CD8-positive, alpha-beta memory T cell (primary cell): Measurements from ENCODE around the gene BRIP1. TPM values are rescaled to one million over a fixed set of nuclear protein-coding genes. Genes with fewer than 3 reads are reported as not detected.

Source experiments
- CTCF ChIA-PET: fragments of 350-600 bp; sonication (Branson Sonifier 250); formaldehyde crosslinking; loops from one replicate; lab custom pipeline; 2021; ENCODE audit warnings: antibody characterized with exemption; lab: Charles Lee
- POLR2A ChIA-PET: fragments of 350-600 bp; sonication (Branson Sonifier 250); formaldehyde crosslinking; loops from one replicate; lab custom pipeline; 2021; ENCODE audit warnings: antibody characterized with exemption; lab: Charles Lee
- DNase-seq, 5 donors: peaks; one replicate each; pipeline versions ENCODE4 v3.0.0 to v3.0.0-alpha.2; 2020 to 2022; ENCODE audit warnings: mixed read lengths in 1 of 5
- H3K27ac ChIP-seq: one replicate; pipeline ENCODE4 v1.7.0; 2013; ENCODE audit warnings: low read depth, mild to moderate bottlenecking, low read length, moderate library complexity
- H3K27me3 ChIP-seq: 2 replicates; pipeline ENCODE4 v1.7.0; 2013; ENCODE audit warnings: low read length, mild to moderate bottlenecking; ENCODE audit not compliant: insufficient read depth, poor library complexity, severe bottlenecking
- H3K36me3 ChIP-seq: 2 replicates; pipeline ENCODE4 v1.7.0; 2013; ENCODE audit warnings: mild to moderate bottlenecking, low read length, moderate library complexity; ENCODE audit not compliant: insufficient read depth
- H3K4me1 ChIP-seq: 2 replicates; pipeline ENCODE4 v1.7.0; 2013; ENCODE audit warnings: mild to moderate bottlenecking, low read length, moderate library complexity; ENCODE audit not compliant: insufficient read depth
- H3K4me3 ChIP-seq: 2 replicates; pipeline ENCODE4 v1.7.0; 2013; ENCODE audit warnings: mild to moderate bottlenecking, low read length
- H3K9me3 ChIP-seq: 2 replicates; pipeline ENCODE4 v1.7.0; 2013; ENCODE audit warnings: mild to moderate bottlenecking, low read length
- H3K27ac Mint-ChIP-seq, 8 donors: one replicate each; pipeline ENCODE4 v1.8.0; 2020 to 2021; ENCODE audit warnings: mixed read lengths in 8 of 8, mild to moderate bottlenecking in 6 of 8, inconsistent platforms in 3 of 8, moderate library complexity in 3 of 8
- H3K27me3 Mint-ChIP-seq, 2 donors: one replicate each; pipeline ENCODE4 v1.8.0; 2020 to 2021; ENCODE audit warnings: mixed read lengths in 2 of 2, mild to moderate bottlenecking in 1 of 2, moderate library complexity in 1 of 2
- H3K36me3 Mint-ChIP-seq, 3 donors: one replicate each; pipeline ENCODE4 v1.8.0; 2020 to 2021; ENCODE audit warnings: mixed read lengths in 3 of 3, inconsistent platforms in 1 of 3, mild to moderate bottlenecking in 1 of 3
- H3K4me1 Mint-ChIP-seq, 3 donors: one replicate each; pipeline ENCODE4 v1.8.0; 2020 to 2021; ENCODE audit warnings: mixed read lengths in 3 of 3, inconsistent platforms in 1 of 3, mild to moderate bottlenecking in 1 of 3
- H3K4me3 Mint-ChIP-seq, 7 donors: one replicate each; pipeline ENCODE4 v1.8.0; 2020 to 2021; ENCODE audit warnings: mixed read lengths in 7 of 7, mild to moderate bottlenecking in 6 of 7, moderate library complexity in 4 of 7, inconsistent platforms in 2 of 7
- H3K9me3 Mint-ChIP-seq, 5 donors: one replicate each; pipeline ENCODE4 v1.8.0; 2020 to 2022; ENCODE audit warnings: mixed read lengths in 5 of 5, mild to moderate bottlenecking in 3 of 5, moderate library complexity in 2 of 5, inconsistent platforms in 1 of 5
- polyA plus RNA-seq: library from polyadenylated mRNA; unstranded; fragments of 300-500 nt; fragmentation: Illumina TruSeq; gene quantifications from one replicate; pipeline ENCODE4 v1.2.3, GENCODE V29; 2021
- total RNA-seq, 2 experiments: library from RNA; stranded (reverse); gene quantifications; one replicate each; pipeline ENCODE4 v1.2.3, GENCODE V29; 2021

The BRIP1 gene
- total and polyA plus RNA-seq, 3 experiments from 2014 or later: 0.86 to 11.7 (median 11.3) TPM

DNA sequence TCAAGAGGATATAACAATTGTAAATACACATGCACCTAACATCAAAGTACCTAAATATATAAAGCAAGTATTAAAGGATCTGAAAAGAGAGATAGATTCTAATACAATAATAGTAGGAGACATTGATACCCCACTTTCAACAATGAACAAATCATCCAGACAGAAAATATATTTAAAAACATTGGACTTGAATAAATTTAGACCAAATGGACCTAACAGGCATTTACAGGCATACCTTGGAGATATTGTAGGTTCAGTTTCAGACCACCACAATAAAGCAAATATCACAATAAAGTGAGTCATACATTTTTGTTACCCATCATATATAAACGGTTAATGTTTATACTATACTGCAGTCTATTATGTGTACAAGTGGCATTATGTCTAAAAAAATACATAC is 104.0 kb downstream of the BRIP1 start:
- peaks cover 0 to 13% (median 3%) of the 10 kb centered on the region in 5 donors for H3K9me3 Mint-ChIP-seq
- H3K27ac Mint-ChIP-seq: no peak overlapping the region
- Histone ChIP-seq H3K4me1 (peaks cover 4% of the 10 kb centered on the region), H3K36me3 (no peaks in the 10 kb centered on the region), H3K27ac (no peak overlapping the region), H3K9me3 (no peaks in the 10 kb centered on the region), H3K27me3 (no peaks in the 10 kb centered on the region), H3K4me3 (no peak overlapping the region)
- H3K27me3 Mint-ChIP-seq: no peaks in the 10 kb centered on the region
- no peak for DNase-seq
- H3K36me3 Mint-ChIP-seq: peaks cover 2 to 6% (median 4%) of the 10 kb centered on the region in 3 donors
- ChIA-PET CTCF (no interaction called here), POLR2A (no interaction called here)
- H3K4me3 Mint-ChIP-seq: no peak overlapping the region
- H3K4me1 Mint-ChIP-seq: peaks cover 1 to 8% (median 4%) of the 10 kb centered on the region in 3 donors

DNA sequence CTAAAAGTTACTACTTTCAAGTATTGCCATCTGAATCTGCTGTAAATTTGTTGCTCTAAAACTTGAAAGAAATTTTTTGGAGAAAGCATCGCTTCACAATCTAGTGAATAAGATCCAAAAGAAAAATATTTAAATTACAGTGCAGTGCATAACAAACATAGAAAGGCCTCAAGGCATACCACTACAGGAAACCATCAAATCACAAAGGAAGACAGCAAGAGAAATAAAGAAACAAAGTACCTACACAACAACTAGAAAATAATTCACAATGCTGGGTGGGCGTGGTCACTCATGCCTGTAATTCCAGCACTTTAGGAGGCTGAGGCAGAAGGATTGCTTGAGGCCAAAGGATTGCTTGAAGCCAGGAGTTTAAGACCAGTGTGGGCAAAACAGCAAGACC is 104.9 kb downstream of the BRIP1 start:
- Mint-ChIP-seq H3K4me3 (no peak overlapping the region), H3K27me3 (no peaks in the 10 kb centered on the region), H3K36me3 (peaks cover 2 to 6% (median 4%) of the 10 kb centered on the region in 3 donors), H3K9me3 (peaks cover 0 to 13% (median 3%) of the 10 kb centered on the region in 5 donors), H3K4me1 (peaks cover 1 to 8% (median 4%) of the 10 kb centered on the region in 3 donors), H3K27ac (no peak overlapping the region)
- Histone ChIP-seq H3K27ac (no peak overlapping the region), H3K4me1 (peaks cover 4% of the 10 kb centered on the region), H3K4me3 (no peak overlapping the region), H3K27me3 (no peaks in the 10 kb centered on the region), H3K9me3 (no peaks in the 10 kb centered on the region), H3K36me3 (no peaks in the 10 kb centered on the region)
- POLR2A ChIA-PET: no interaction called here
- DNase-seq: no peak
- CTCF ChIA-PET: no interaction called here

DNA sequence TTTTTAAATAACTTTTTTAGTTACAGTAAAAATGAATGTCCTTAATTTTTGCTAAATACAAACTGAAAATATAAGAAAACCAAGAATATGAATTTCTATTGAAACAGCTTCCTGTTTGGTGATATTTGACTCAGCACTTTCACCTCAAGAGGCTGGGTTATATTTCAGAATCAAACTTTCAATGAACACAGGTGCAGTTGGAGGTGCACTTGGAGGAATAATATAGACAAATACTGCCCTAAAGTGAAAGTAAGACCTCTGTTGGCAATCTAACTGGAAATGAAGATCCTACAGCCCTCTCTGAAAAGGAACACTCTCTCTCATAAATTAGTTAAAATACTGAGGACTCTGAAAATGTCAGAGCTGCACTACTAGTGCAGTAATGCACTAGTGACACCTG is 106.2 kb downstream of the BRIP1 start:
- H3K36me3 Mint-ChIP-seq: peaks cover 2 to 6% (median 4%) of the 10 kb centered on the region in 3 donors
- Histone ChIP-seq H3K4me1 (peaks cover 4% of the 10 kb centered on the region), H3K4me3 (no peak overlapping the region), H3K27ac (no peak overlapping the region), H3K9me3 (no peaks in the 10 kb centered on the region), H3K36me3 (no peaks in the 10 kb centered on the region), H3K27me3 (no peaks in the 10 kb centered on the region)
- H3K4me1 Mint-ChIP-seq: peaks cover 1 to 8% (median 4%) of the 10 kb centered on the region in 3 donors
- H3K27ac Mint-ChIP-seq: no peak overlapping the region
- H3K9me3 Mint-ChIP-seq: peaks cover 0 to 12% (median 3%) of the 10 kb centered on the region in 5 donors
- CTCF ChIA-PET: no interaction called here
- POLR2A ChIA-PET: no interaction called here
- no peaks in the 10 kb centered on the region for H3K27me3 Mint-ChIP-seq
- no peak for DNase-seq
- no peak overlapping the region for H3K4me3 Mint-ChIP-seq

DNA sequence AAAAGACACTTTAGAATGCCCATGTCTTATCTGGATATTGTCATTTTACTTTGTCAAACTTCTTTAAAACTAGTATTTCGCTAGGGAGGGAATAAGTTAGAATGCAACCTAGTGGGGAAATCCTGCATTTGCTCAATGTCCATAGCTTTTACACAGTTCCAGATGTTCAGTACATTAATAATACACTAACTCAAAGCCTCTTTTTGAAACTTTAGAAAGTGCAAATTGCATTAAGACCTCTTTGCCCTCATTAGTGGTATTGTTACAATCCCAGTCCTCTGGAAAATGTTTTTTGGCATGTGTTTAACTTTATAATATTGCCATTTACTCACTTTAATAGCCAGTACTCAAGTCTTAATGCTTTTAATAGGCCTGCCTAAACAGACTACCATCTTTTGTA is 106.8 kb downstream of the BRIP1 start:
- CTCF ChIA-PET: no interaction called here
- no peak for DNase-seq
- no peaks in the 10 kb centered on the region for H3K27me3 Mint-ChIP-seq
- H3K36me3 Mint-ChIP-seq: peaks cover 2 to 6% (median 4%) of the 10 kb centered on the region in 3 donors
- peaks cover 0 to 7% (median 3%) of the 10 kb centered on the region in 5 donors for H3K9me3 Mint-ChIP-seq
- H3K4me1 ChIP-seq: peaks cover 4% of the 10 kb centered on the region
- no peak overlapping the region for H3K27ac Mint-ChIP-seq
- no peak overlapping the region for H3K4me3 Mint-ChIP-seq
- no peak overlapping the region for H3K4me3 ChIP-seq
- H3K4me1 Mint-ChIP-seq: peaks cover 1 to 8% (median 4%) of the 10 kb centered on the region in 3 donors
- no peaks in the 10 kb centered on the region for H3K9me3 ChIP-seq
- POLR2A ChIA-PET: interaction anchor here (0.6 kb wide), 1 partner anchor 1079 kb away, joined by 3 read pairs; the partner anchor contains the start of gene BCAS3
- H3K36me3 ChIP-seq: no peaks in the 10 kb centered on the region
- H3K27ac ChIP-seq: no peak overlapping the region
- H3K27me3 ChIP-seq: no peaks in the 10 kb centered on the region

DNA sequence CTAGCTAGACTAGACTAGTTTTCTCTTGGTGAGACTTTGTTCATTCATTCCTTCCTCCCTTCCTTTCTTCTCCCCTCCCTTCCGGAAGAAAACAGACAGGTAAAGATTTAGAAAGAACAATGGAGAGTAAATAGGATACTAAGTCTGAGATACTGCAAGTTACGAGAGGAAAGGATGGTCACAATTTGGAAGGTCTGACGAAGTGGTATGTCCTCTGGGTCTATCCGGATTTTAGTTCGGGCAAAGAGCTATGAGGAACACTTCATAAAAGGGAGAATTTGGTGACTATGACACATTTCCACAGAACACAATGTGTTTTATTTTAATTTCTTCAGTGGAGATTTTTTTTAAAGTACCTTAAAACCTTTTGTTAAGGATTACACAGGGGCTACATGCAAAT is 107.7 kb downstream of the BRIP1 start:
- ChIA-PET POLR2A (no interaction called here), CTCF (no interaction called here)
- Histone ChIP-seq H3K4me3 (no peak overlapping the region), H3K27me3 (no peaks in the 10 kb centered on the region), H3K4me1 (peaks cover 4% of the 10 kb centered on the region), H3K36me3 (no peaks in the 10 kb centered on the region), H3K9me3 (no peaks in the 10 kb centered on the region), H3K27ac (no peak overlapping the region)
- Mint-ChIP-seq H3K4me3 (no peak overlapping the region), H3K4me1 (peaks cover 1 to 8% (median 4%) of the 10 kb centered on the region in 3 donors), H3K27me3 (no peaks in the 10 kb centered on the region), H3K36me3 (peaks cover 2 to 6% (median 4%) of the 10 kb centered on the region in 3 donors), H3K27ac (peak overlapping the region in 1 of 8 donors; percentile 47), H3K9me3 (peaks cover 0 to 5% (median 3%) of the 10 kb centered on the region in 5 donors)
- DNase-seq: no peak

DNA sequence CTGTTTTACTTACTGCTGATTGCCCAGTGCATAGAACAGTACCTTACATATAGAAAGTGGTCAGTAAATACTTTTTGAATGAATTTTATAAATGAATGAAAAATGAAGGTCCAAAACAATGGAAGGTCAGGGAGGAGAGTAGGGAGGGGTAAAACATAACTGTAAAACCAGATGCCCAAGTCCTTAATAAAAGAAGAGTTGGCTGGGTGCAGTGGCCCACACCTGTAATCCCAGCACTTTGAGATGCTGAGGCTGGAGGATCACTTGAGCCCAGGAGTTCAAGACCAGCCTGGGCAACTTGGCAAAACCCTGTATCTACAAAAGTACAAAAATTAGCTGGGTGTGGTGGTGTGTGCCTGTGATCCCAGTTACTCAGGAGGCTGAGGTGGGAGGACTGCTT is 108.2 kb downstream of the BRIP1 start:
- H3K27me3 ChIP-seq: no peaks in the 10 kb centered on the region
- Mint-ChIP-seq H3K27ac (no peak overlapping the region), H3K4me1 (peaks cover 1 to 8% (median 4%) of the 10 kb centered on the region in 3 donors), H3K4me3 (no peak overlapping the region), H3K27me3 (no peaks in the 10 kb centered on the region), H3K9me3 (peaks cover 0 to 5% (median 3%) of the 10 kb centered on the region in 5 donors), H3K36me3 (peaks cover 0 to 6% (median 4%) of the 10 kb centered on the region in 3 donors)
- no peak overlapping the region for H3K27ac ChIP-seq
- H3K4me3 ChIP-seq: no peak overlapping the region
- H3K36me3 ChIP-seq: no peaks in the 10 kb centered on the region
- CTCF ChIA-PET: no interaction called here
- H3K9me3 ChIP-seq: no peaks in the 10 kb centered on the region
- POLR2A ChIA-PET: no interaction called here
- peaks cover 4% of the 10 kb centered on the region for H3K4me1 ChIP-seq
- DNase-seq: no peak

DNA sequence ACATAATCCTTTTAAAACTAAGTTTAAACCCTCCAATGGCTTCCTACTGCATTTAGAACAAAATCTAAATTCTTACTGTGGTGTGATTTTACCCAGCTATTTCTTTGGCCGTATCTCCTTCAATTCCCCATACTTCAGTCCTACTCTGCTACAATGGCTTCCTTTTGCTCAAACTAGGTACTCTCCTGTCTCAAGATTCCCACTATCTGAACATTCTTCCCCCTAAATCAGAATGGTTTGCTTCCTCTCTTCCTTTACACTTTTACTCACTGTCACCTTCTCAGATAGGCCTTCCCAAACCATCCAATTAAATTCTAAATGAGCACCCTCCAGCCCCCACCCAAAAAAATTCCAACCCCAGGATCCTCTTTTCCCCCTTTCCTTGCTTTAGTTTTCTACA is 109.2 kb downstream of the BRIP1 start:
- ChIA-PET CTCF (no interaction called here), POLR2A (no interaction called here)
- Mint-ChIP-seq H3K4me3 (no peak overlapping the region), H3K27ac (peak overlapping the region in 1 of 8 donors; percentile 47), H3K27me3 (no peaks in the 10 kb centered on the region), H3K4me1 (peaks cover 1 to 8% (median 4%) of the 10 kb centered on the region in 3 donors), H3K9me3 (peaks cover 0 to 5% (median 2%) of the 10 kb centered on the region in 5 donors), H3K36me3 (peaks cover 0 to 6% (median 3%) of the 10 kb centered on the region in 3 donors)
- Histone ChIP-seq H3K27me3 (no peaks in the 10 kb centered on the region), H3K9me3 (no peaks in the 10 kb centered on the region), H3K4me3 (no peak overlapping the region), H3K27ac (no peak overlapping the region), H3K4me1 (peaks cover 4% of the 10 kb centered on the region), H3K36me3 (no peaks in the 10 kb centered on the region)
- DNase-seq: no peak

DNA sequence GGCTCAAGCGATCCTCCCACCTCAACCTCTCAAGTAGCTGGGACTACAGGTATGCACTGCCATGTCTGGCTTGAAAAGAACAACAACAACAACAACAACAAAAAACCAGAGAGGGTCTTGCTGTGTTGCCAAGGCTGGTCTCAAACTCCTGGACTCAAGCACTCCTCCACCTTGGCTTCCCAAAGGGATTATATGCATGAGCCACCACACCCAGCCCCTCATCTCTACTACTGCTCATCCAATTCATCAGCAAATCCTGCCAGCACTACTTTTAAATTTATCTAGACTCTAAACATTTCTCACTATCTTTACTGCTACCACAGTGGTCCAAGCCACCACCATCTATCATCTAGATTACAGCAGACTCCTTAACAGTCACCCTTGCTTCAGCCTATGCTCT is 109.6 kb downstream of the BRIP1 start:
- no peak for DNase-seq
- peak overlapping the region in 1 of 8 donors; percentile 47 for H3K27ac Mint-ChIP-seq
- CTCF ChIA-PET: no interaction called here
- POLR2A ChIA-PET: no interaction called here
- H3K27me3 ChIP-seq: no peaks in the 10 kb centered on the region
- no peaks in the 10 kb centered on the region for H3K9me3 ChIP-seq
- H3K4me1 ChIP-seq: peaks cover 4% of the 10 kb centered on the region
- peaks cover 0 to 2% (median 0%) of the 10 kb centered on the region in 5 donors for H3K9me3 Mint-ChIP-seq
- H3K36me3 ChIP-seq: no peaks in the 10 kb centered on the region
- H3K27ac ChIP-seq: no peak overlapping the region
- peaks cover 0 to 6% (median 1%) of the 10 kb centered on the region in 3 donors for H3K36me3 Mint-ChIP-seq
- H3K4me1 Mint-ChIP-seq: peaks cover 1 to 8% (median 4%) of the 10 kb centered on the region in 3 donors
- no peaks in the 10 kb centered on the region for H3K27me3 Mint-ChIP-seq
- H3K4me3 Mint-ChIP-seq: no peak overlapping the region
- no peak overlapping the region for H3K4me3 ChIP-seq
